Uterus (tissue), 4 donors: ENCODE results near the gene USP11. TPM values are rescaled to one million over a fixed set of nuclear protein-coding genes. Genes with fewer than 3 reads are reported as not detected.

Experiments
- DNase-seq, 2 donors: peaks; one replicate each; pipeline ENCODE4 v3.0.0-alpha.2; 2019 to 2020
- H3K27ac ChIP-seq, 2 donors: fragments of 200-600 bp; sonication (generic); 1 replicate in 1 of 2; 2 replicates in 1 of 2; pipeline ENCODE4 v1.5.1; 2016 to 2018
- H3K27me3 ChIP-seq, 2 donors: fragments of 200-600 bp; sonication (generic); one replicate each; pipeline ENCODE4 v1.5.1; 2018 to 2019; ENCODE audit warnings: control low read depth in 1 of 2
- H3K36me3 ChIP-seq, 2 donors: fragments of 200-600 bp; sonication (generic); one replicate each; pipeline ENCODE4 v1.5.1; 2019; ENCODE audit warnings: control low read depth in 1 of 2
- H3K4me1 ChIP-seq, 2 donors: fragments of 200-600 bp; sonication (generic); one replicate each; pipeline ENCODE4 v1.5.1; 2018 to 2019; ENCODE audit warnings: control low read depth in 1 of 2
- H3K4me3 ChIP-seq, 2 donors: fragments of 200-600 bp; sonication (generic); 1 replicate in 1 of 2; 2 replicates in 1 of 2; pipeline ENCODE4 v1.5.1; 2018 to 2019; ENCODE audit warnings: mild to moderate bottlenecking in 1 of 2
- H3K9me3 ChIP-seq, 2 donors: fragments of 200-600 bp; sonication (generic); one replicate each; pipeline ENCODE4 v1.5.1; 2019; ENCODE audit warnings: control low read depth in 1 of 2
- POLR2A ChIP-seq, 2 donors: fragments of 450-650 bp; IDR thresholded peaks; one replicate each; pipeline ENCODE4 v1.6.1; 2016; ENCODE audit warnings: antibody characterized with exemption in 2 of 2, mild to moderate bottlenecking in 1 of 2, moderate library complexity in 1 of 2
- intact Hi-C: fragments of 100-400 bp; cut with DNase I; formaldehyde crosslinking; loops from one replicate; pipeline ENCODE4 v1.15.1; 2023; ENCODE audit warnings: low total_unique reads
- total RNA-seq, 4 donors: library from RNA; depleted of rRNA in 3 of 4; stranded (reverse); fragments of >200 nt in 3 of 4; gene quantifications; one replicate each; pipeline versions ENCODE4 v1.1.0 to v1.2.4, GENCODE V29; 2014 to 2023
- TF ChIP-seq, protein P1 (sequence below), 4 experiments: fragments of 200-600 bp in 2 of 4; fragments of 450-650 bp in 2 of 4; sonication (generic) in 2 of 4; IDR thresholded peaks; one replicate each; pipeline ENCODE4 v1.5.1; 2016 to 2019; ENCODE audit warnings: antibody characterized with exemption in 4 of 4, mild to moderate bottlenecking in 2 of 4, moderate library complexity in 1 of 4
- donor health status: DM: yes; HTN: yes; CAD: no.

Gene USP11
- total RNA-seq, result 100 to 1,000 TPM in 3 of 4 donors, 10 to 100 TPM in 1; 53.2 to 181 (median 135) TPM

GRCh38 chrX:47232803-47233332 lies at the start of gene USP11:
TSS of gene USP11 (plus strand) at chrX:47233009. CDS start at chrX:47233044, 35 bp downstream.
- Histone ChIP-seq H3K36me3 (no peaks in the 10 kb centered on the region), H3K4me3 (peak within 1 kb of the TSS; percentile 69 to 90), H3K27ac (peak within 1 kb of the TSS; percentile 96 to 98), H3K4me1 (peaks cover 0 to 4% of the 10 kb centered on the region in 2 donors), H3K9me3 (no peaks in the 10 kb centered on the region), H3K27me3 (no peaks in the 10 kb centered on the region)
- intact Hi-C loops, result no loop called here
- peak; percentile 58 to 63 for DNase-seq
- TF ChIP-seq POLR2A (IDR thresholded peaks at IDR 0.05), result peak in 1 of 2 donors; percentile 60
- TF ChIP-seq, protein P1, sequence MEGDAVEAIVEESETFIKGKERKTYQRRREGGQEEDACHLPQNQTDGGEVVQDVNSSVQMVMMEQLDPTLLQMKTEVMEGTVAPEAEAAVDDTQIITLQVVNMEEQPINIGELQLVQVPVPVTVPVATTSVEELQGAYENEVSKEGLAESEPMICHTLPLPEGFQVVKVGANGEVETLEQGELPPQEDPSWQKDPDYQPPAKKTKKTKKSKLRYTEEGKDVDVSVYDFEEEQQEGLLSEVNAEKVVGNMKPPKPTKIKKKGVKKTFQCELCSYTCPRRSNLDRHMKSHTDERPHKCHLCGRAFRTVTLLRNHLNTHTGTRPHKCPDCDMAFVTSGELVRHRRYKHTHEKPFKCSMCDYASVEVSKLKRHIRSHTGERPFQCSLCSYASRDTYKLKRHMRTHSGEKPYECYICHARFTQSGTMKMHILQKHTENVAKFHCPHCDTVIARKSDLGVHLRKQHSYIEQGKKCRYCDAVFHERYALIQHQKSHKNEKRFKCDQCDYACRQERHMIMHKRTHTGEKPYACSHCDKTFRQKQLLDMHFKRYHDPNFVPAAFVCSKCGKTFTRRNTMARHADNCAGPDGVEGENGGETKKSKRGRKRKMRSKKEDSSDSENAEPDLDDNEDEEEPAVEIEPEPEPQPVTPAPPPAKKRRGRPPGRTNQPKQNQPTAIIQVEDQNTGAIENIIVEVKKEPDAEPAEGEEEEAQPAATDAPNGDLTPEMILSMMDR (IDR thresholded peaks at IDR 0.05), result no peak

DNA sequence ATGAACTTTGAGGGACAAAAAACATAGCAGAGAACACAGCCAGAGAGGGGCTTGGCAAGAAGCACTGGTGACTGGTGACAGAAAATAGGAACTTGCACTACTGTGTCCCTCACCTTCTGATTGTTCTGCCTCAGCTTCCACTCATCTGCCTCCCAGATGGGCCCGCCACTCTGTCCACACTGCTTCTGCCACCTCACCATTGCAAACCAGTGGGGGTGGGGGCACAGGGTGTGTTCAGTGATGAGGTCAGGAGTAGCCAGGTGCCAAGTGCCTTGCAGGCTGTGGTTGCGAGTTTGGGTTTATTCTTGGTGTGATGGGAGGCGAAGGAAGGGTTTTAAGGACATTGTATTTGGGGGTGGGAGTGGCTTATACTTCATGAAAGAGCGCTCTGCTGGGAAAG lies 48.3 kb upstream of the USP11 start:
- H3K27ac ChIP-seq, result no peak overlapping the region
- no peaks in the 10 kb centered on the region for H3K9me3 ChIP-seq
- no peak for DNase-seq
- H3K4me1 ChIP-seq, result no peaks in the 10 kb centered on the region
- H3K4me3 ChIP-seq, result no peak overlapping the region
- TF ChIP-seq, protein P1 (IDR thresholded peaks at IDR 0.05), result no peak
- no peaks in the 10 kb centered on the region for H3K27me3 ChIP-seq
- no peaks in the 10 kb centered on the region for H3K36me3 ChIP-seq
- intact Hi-C loops, result no loop called here

- no peak for DNase-seq
- intact Hi-C loops, result no loop called here
- Histone ChIP-seq H3K4me1 (no peaks in the 10 kb centered on the region), H3K27me3 (no peaks in the 10 kb centered on the region), H3K27ac (no peak overlapping the region), H3K9me3 (no peaks in the 10 kb centered on the region), H3K4me3 (no peak overlapping the region), H3K36me3 (no peaks in the 10 kb centered on the region)
- TF ChIP-seq, protein P1 (IDR thresholded peaks at IDR 0.05), result no peak
- no peak for TF ChIP-seq POLR2A (IDR thresholded peaks at IDR 0.05)
Measured at GRCh38 chrX:47185241-47185640, 47.6 kb upstream of the USP11 start.

DNA sequence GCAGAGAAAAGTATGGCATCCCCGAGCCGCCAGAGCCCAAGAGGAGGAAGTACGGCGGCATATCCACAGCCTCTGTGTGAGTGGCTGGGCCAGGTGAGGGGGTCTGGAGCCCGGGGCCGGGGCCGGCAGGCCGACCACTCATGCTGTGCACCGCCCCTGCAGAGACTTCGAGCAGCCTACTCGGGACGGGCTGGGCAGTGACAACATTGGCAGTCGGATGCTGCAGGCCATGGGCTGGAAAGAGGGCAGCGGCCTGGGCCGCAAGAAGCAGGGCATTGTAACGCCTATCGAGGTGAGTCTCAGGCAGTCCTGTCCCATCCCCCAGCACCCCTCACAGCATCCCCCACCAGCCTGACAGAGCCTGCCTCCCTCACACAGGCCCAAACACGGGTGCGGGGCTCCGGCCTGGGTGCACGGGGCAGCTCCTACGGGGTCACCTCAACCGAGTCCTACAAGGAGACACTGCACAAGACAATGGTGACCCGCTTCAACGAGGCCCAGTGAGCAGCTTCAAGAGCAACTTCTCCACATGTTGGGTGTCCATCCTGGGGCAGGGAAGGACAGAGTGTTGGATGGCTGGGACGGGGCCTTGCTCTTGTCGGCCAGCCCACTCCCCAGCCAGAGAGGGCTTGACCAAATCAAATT lies 46.6 kb upstream of the USP11 start:
- intact Hi-C loops, result no loop called here
- DNase-seq, result no peak
- no peaks in the 10 kb centered on the region for H3K9me3 ChIP-seq
- H3K27me3 ChIP-seq, result no peaks in the 10 kb centered on the region
- no peak overlapping the region for H3K27ac ChIP-seq
- no peak overlapping the region for H3K4me3 ChIP-seq
- H3K4me1 ChIP-seq, result no peaks in the 10 kb centered on the region
- H3K36me3 ChIP-seq, result no peaks in the 10 kb centered on the region
- TF ChIP-seq POLR2A (IDR thresholded peaks at IDR 0.05), result no peak
- TF ChIP-seq, protein P1 (IDR thresholded peaks at IDR 0.05), result no peak

- Histone ChIP-seq H3K27me3 (no peaks in the 10 kb centered on the region), H3K4me3 (no peak overlapping the region), H3K9me3 (no peaks in the 10 kb centered on the region), H3K27ac (no peak overlapping the region), H3K4me1 (no peaks in the 10 kb centered on the region), H3K36me3 (no peaks in the 10 kb centered on the region)
- intact Hi-C loops, result no loop called here
- TF ChIP-seq, protein P1 (IDR thresholded peaks at IDR 0.05), result no peak
- no peak for TF ChIP-seq POLR2A (IDR thresholded peaks at IDR 0.05)
- DNase-seq, result no peak
Measured at GRCh38 chrX:47187106-47187677, 45.6 kb upstream of the USP11 start.
